Hair follicle dermal papilla cell (primary cell): ENCODE measurements around the gene GYPB. TPM values are rescaled to one million over a fixed set of nuclear protein-coding genes. Genes with fewer than 3 reads are reported as not detected.

Experiments used
- total RNA-seq: library from RNA; depleted of rRNA; stranded (reverse); fragments of >200 nt; gene quantifications from 2 replicates; pipeline ENCODE4 v1.2.3, GENCODE V29; 2012

GYPB gene
- total RNA-seq = not detected in 2 replicates

DNA sequence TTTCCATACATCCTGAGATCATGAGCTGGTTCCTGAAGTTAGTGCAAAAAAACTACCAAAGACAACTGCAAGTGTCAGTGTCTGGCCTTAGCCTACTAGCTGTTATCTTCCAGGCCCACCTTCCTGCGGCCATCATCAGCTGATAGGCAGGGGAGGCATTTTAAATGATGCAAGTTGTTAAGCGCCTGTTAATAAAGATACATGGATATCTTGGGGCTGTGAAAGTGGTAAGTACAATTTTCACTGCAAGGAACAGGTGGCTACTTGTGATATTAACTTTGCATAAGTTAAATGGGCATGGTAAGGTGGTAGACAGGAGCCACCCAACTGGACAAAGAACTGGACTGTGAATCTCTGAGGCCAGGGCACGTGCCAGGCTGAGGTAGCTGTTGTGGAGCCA lies at the start of gene GYPB:
TSS of gene GYPB (minus strand) at position 104 of the 400 bp plus-strand sequence. CDS start at position 11, 93 bp downstream.

Other genes starting within 250 kb of the GYPB start
- gene GYPE, start 113.8 kb downstream of the GYPB start, total RNA-seq = 0.85 and 2.1 TPM in 2 replicates
- gene GYPA, start 121.3 kb upstream of the GYPB start, total RNA-seq = not detected in 2 replicates